HepG2 (cell line): ENCODE results near the gene SLC28A3. TPM values are rescaled to one million over a fixed set of nuclear protein-coding genes. Genes with fewer than 3 reads are reported as not detected.

Experiments used
- ATAC-seq: fragments of 200-7000 bp; cut with Tn5 transposase; 3 replicates; pipeline ENCODE4 v1.9.1; 2020; ENCODE audit warnings: mild to moderate bottlenecking, moderate library complexity
- BruUV-seq: library from RNA; stranded (reverse); fragments of 400-500 nt; replicated peaks from 2 replicates; lab custom pipeline; 2021; lab: Mats Ljungman, UMichigan
- CTCF ChIA-PET: fragments of 300-600 bp; formaldehyde crosslinking; extraction: SDS; loops from one replicate; lab custom pipeline; 2021; ENCODE audit warnings: low total read pairs, inconsistent platforms, low intra/inter-chr PET ratio; lab: Yijun Ruan, JAX
- POLR2A ChIA-PET: fragments of 350-600 bp; sonication (Branson Sonifier 250); formaldehyde crosslinking; loops from one replicate; lab custom pipeline; 2020; ENCODE audit warnings: antibody characterized with exemption, inconsistent platforms; lab: Yijun Ruan, JAX
- DNase-seq: peaks from one replicate; pipeline ENCODE4 v3.0.0-alpha.2; 2015; ENCODE audit warnings: low spot score
- FAIRE-seq: peaks from 3 replicates; lab custom pipeline; 2011; peaks lifted over from hg19 to GRCh38; lab: Jason Lieb, UNC
- H2AFZ ChIP-seq: one replicate; pipeline ENCODE4 v1.6.1; 2011; ENCODE audit warnings: low read length, inconsistent platforms
- H3K27ac ChIP-seq: fragments of 300-600 bp; 3 replicates; pipeline ENCODE4 v1.8.0; 2011; ENCODE audit warnings: mixed run types, mild to moderate bottlenecking, mixed read lengths, low read length, inconsistent platforms; ENCODE audit not compliant: insufficient read depth; ENCODE audit errors: extremely low read length
- H3K27me3 ChIP-seq, 2 experiments: fragments of 200-600 bp in 1 of 2; 2 replicates in 1 of 2; 3 replicates in 1 of 2; pipeline versions ENCODE4 v1.6.0 to v1.8.0; 2011; ENCODE audit warnings: low read length in 2 of 2, mild to moderate bottlenecking in 2 of 2, moderate library complexity in 2 of 2, inconsistent platforms in 1 of 2; ENCODE audit not compliant: insufficient read depth in 2 of 2, control insufficient read depth in 1 of 2
- H3K36me3 ChIP-seq, 2 experiments: fragments of 200-600 bp in 1 of 2; replicated peaks in 1 of 2; 2 replicates in 1 of 2; 3 replicates in 1 of 2; pipeline versions ENCODE4 v1.5.1 to v1.8.0; 2011; ENCODE audit warnings: low read length in 2 of 2, inconsistent platforms in 1 of 2; ENCODE audit not compliant: insufficient read depth in 2 of 2, control insufficient read depth in 1 of 2
- H3K4me1 ChIP-seq: 2 replicates; pipeline ENCODE4 v1.5.1; 2012; ENCODE audit warnings: low read length, inconsistent platforms; ENCODE audit not compliant: insufficient read depth
- H3K4me2 ChIP-seq: 2 replicates; pipeline ENCODE4 v1.6.0; 2011; ENCODE audit warnings: low read depth, low read length, inconsistent platforms
- H3K4me3 ChIP-seq, 3 experiments: fragments of 200-600 bp in 1 of 3; sonication (generic), shearing (Covaris generic) in 1 of 3; replicated peaks in 1 of 3; 2 replicates each; pipeline ENCODE4 v1.5.1; 2011 to 2016; ENCODE audit warnings: low read length in 3 of 3, inconsistent platforms in 2 of 3, low read depth in 2 of 3, mild to moderate bottlenecking in 2 of 3, control low read depth in 1 of 3, mixed read lengths in 1 of 3; ENCODE audit not compliant: insufficient read depth in 1 of 3
- H3K79me2 ChIP-seq: one replicate; pipeline ENCODE4 v1.6.1; 2011; ENCODE audit warnings: low read length, inconsistent platforms; ENCODE audit not compliant: insufficient read depth
- H3K9ac ChIP-seq: 2 replicates; pipeline ENCODE4 v1.6.0; 2011; ENCODE audit warnings: mild to moderate bottlenecking, low read depth, low read length, inconsistent platforms; ENCODE audit not compliant: insufficient read depth
- H3K9me3 ChIP-seq: 2 replicates; pipeline ENCODE4 v1.5.1; 2012; ENCODE audit warnings: mild to moderate bottlenecking, low read length
- H4K20me1 ChIP-seq: 2 replicates; pipeline ENCODE4 v1.6.0; 2011; ENCODE audit warnings: inconsistent platforms, mild to moderate bottlenecking, low read length, moderate library complexity; ENCODE audit not compliant: insufficient read depth
- ATM ChIP-seq: fragments of 450-650 bp; IDR thresholded peaks from 2 replicates; pipeline ENCODE4 v1.7.1; 2017; ENCODE audit warnings: mild to moderate bottlenecking, borderline replicate concordance
- GFI1 ChIP-seq: sonication (generic); formaldehyde crosslinking; IDR thresholded peaks from 2 replicates; pipeline ENCODE4 v1.5.0; 2020; ENCODE audit warnings: missing genetic modification reagents, mild to moderate bottlenecking, borderline replicate concordance
- POLR2AphosphoS2 ChIP-seq: IDR thresholded peaks from 2 replicates; pipeline ENCODE4 v1.6.1; 2011; ENCODE audit warnings: low read depth, low read length, improper control_type of control experiment
- RELA ChIP-seq: sonication (generic); formaldehyde crosslinking; IDR thresholded peaks from 2 replicates; pipeline ENCODE4 v1.4.0; 2020; ENCODE audit warnings: missing genetic modification reagents
- SNAI1 ChIP-seq: sonication (generic); formaldehyde crosslinking; IDR thresholded peaks from 2 replicates; pipeline ENCODE4 v1.5.0; 2020; ENCODE audit warnings: mild to moderate bottlenecking, missing genetic modification reagents, borderline replicate concordance
- ZBTB7B ChIP-seq: sonication (generic); formaldehyde crosslinking; IDR thresholded peaks from 2 replicates; pipeline ENCODE4 v1.4.0; 2020; ENCODE audit warnings: missing genetic modification reagents
- ZNF296 ChIP-seq: sonication (generic); formaldehyde crosslinking; conservative IDR thresholded peaks from 2 replicates; pipeline ENCODE4 v1.5.0; 2020; ENCODE audit warnings: mild to moderate bottlenecking, missing genetic modification reagents
- ZNF337 ChIP-seq: sonication (generic); formaldehyde crosslinking; IDR thresholded peaks from 2 replicates; pipeline ENCODE4 v1.5.1; 2020; ENCODE audit warnings: missing genetic modification reagents, low read depth, mild to moderate bottlenecking, borderline replicate concordance
- ZNF547 ChIP-seq: sonication (generic); formaldehyde crosslinking; IDR thresholded peaks from 2 replicates; pipeline ENCODE4 v1.5.1; 2020; ENCODE audit warnings: mild to moderate bottlenecking, missing genetic modification reagents
- ZNF720 ChIP-seq: sonication (generic); formaldehyde crosslinking; IDR thresholded peaks from 2 replicates; pipeline ENCODE4 v1.4.0; 2020; ENCODE audit warnings: missing genetic modification reagents
- ZNF816 ChIP-seq: sonication (generic); formaldehyde crosslinking; IDR thresholded peaks from 2 replicates; pipeline ENCODE4 v1.8.0; 2022; ENCODE audit warnings: missing genetic modification reagents, mild to moderate bottlenecking, borderline replicate concordance
- WGBS: methylation state at CpG from one replicate; pipeline ENCODE4 v1.1.6; 2017; ENCODE audit warnings: low lambda C conversion rate; 5-methylcytosine and 5-hydroxymethylcytosine counted together
- in situ Hi-C: cut with HindIII; loops from 2 replicates; pipeline ENCODE4 v1.10.0; 2017; ENCODE audit warnings: low pct_unique_long_range_greater_than_20kb; ENCODE audit not compliant: extremely low pct_ligation_motif_present
- intact Hi-C: fragments of 100-400 bp; cut with micrococcal nuclease; formaldehyde crosslinking; loops from one replicate; pipeline ENCODE4 v1.10.0; 2022; ENCODE audit not compliant: unreplicated experiment
- polyA plus RNA-seq, 8 experiments: library from polyadenylated mRNA; depleted of rRNA in 3 of 8; stranded (reverse) in 7 of 8; unstranded in 1 of 8; fragments of >200 nt; fragmentation: Illumina TruSeq in 4 of 8; extraction: Trizol in 4 of 8; gene quantifications; 2 replicates each; pipeline versions ENCODE4 v1.2.1 to v1.2.3, GENCODE V29; 2011 to 2016; ENCODE audit warnings: low read depth in 4 of 8, missing spikeins in 1 of 8, mixed read lengths in 1 of 8; ENCODE audit not compliant: insufficient read depth in 1 of 8
- total RNA-seq, 5 experiments: library from RNA; depleted of rRNA; stranded (reverse); fragments of >200 nt; fragmentation: Illumina TruSeq; extraction: Trizol; gene quantifications; 2 replicates each; pipeline ENCODE4 v1.2.3, GENCODE V29; 2016; ENCODE audit warnings: low read depth in 1 of 5
- TF ChIP-seq, protein P1 (sequence below): sonication (generic); formaldehyde crosslinking; IDR thresholded peaks from 2 replicates; pipeline ENCODE4 v1.8.0; 2022; ENCODE audit warnings: low read depth, missing genetic modification reagents

The SLC28A3 gene
- total and polyA plus RNA-seq, 2 of the 13 experiments (the other 11 are each of a cell fraction or from before 2014, with no cell fraction given) = not detected

- TF ChIP-seq, protein P1, sequence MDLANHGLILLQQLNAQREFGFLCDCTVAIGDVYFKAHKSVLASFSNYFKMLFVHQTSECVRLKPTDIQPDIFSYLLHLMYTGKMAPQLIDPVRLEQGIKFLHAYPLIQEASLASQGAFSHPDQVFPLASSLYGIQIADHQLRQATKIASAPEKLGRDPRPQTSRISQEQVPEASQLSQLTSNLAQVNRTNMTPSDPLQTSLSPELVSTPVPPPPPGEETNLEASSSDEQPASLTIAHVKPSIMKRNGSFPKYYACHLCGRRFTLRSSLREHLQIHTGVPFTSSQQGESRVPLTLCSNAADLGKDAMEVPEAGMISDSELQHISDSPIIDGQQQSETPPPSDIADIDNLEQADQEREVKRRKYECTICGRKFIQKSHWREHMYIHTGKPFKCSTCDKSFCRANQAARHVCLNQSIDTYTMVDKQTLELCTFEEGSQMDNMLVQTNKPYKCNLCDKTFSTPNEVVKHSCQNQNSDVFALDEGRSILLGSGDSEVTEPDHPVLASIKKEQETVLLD = no peak
- no peak for TF ChIP-seq RELA (CRISPR knock-in tag)
- TF ChIP-seq SNAI1 (CRISPR knock-in tag) = no peak
- TF ChIP-seq GFI1 (CRISPR knock-in tag) = no peak
- TF ChIP-seq ZNF337 (CRISPR knock-in tag) = no peak
These were observed 56.6 kb downstream of the SLC28A3 start (continued) for GRCh38 chr9:84283946-84284345.

DNA sequence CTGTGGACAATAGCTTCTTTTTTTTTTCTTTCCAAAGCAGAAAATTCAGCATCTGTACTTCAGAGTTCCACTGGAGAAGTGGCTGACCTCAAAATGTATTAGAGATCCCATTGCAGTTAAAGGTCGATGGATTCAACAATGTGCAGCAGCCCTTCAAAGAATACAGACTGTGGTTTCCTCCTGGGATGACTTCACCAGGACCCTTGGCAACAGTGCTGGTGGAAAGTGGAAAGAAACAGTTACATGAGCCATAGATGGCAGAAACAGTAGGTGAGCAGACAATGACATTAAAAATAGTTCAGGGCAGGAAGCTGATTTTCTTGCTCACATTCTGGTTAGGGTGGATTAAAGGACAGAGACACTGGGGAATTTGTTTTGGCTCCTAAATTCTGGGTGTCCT lies 62.4 kb downstream of the SLC28A3 start:
- H3K9ac ChIP-seq = no peak overlapping the region
- ATAC-seq (no peak), DNase-seq (no peak), FAIRE-seq (no peak)
- WGBS = 0% methylated on average over 1 of the region's 1 CpG
- H2AFZ ChIP-seq = no peak overlapping the region
- peaks cover 1 to 10% of the 10 kb centered on the region in 2 experiments; a peak in 2 of 5 replicates for H3K27me3 ChIP-seq
- H3K79me2 ChIP-seq = no peaks in the 10 kb centered on the region
- intact Hi-C loops = no loop called here
- H3K4me3 ChIP-seq = no peak overlapping the region
- no peak overlapping the region for H3K27ac ChIP-seq
- no peaks in the 10 kb centered on the region for H3K36me3 ChIP-seq
- no peak for TF ChIP-seq ZNF296
- TF ChIP-seq POLR2AphosphoS2 = no peak
- TF ChIP-seq ZBTB7B (CRISPR knock-in tag) = no peak
- no peak for TF ChIP-seq ZNF720 (CRISPR knock-in tag)
- no peak for TF ChIP-seq ATM
- TF ChIP-seq ZNF816 (CRISPR knock-in tag) = no peak
- no peak for TF ChIP-seq ZNF547 (CRISPR knock-in tag)
- in situ Hi-C loops = no loop called here
- no peaks in the 10 kb centered on the region for H4K20me1 ChIP-seq
- BruUV-seq = no TSS peak
- H3K4me2 ChIP-seq = no peak overlapping the region
- H3K9me3 ChIP-seq = no peaks in the 10 kb centered on the region
- no peaks in the 10 kb centered on the region for H3K4me1 ChIP-seq
- CTCF ChIA-PET = no interaction called here
- POLR2A ChIA-PET = no interaction called here
